GM23248 (cell line): ENCODE measurements around the gene CCND2.

Source experiments
- EZH2 ChIP-seq: fragments of 200-600 bp; sonication (generic); IDR thresholded peaks from 2 replicates; pipeline ENCODE4 v1.6.1; 2018; ENCODE audit warnings: antibody characterized with exemption, mild to moderate bottlenecking; ENCODE audit not compliant: insufficient read depth, poor library complexity, severe bottlenecking
- EZH2phosphoT487 ChIP-seq: fragments of 200-600 bp; sonication (generic); IDR thresholded peaks from 2 replicates; pipeline ENCODE4 v1.6.1; 2018; ENCODE audit warnings: antibody characterized with exemption, moderate library complexity, mild to moderate bottlenecking, low read depth; ENCODE audit not compliant: insufficient read depth

- TF ChIP-seq EZH2 (no peak), EZH2phosphoT487 (no peak)
Observed at GRCh38 chr12:4288296-4289131, 15.0 kb downstream of the CCND2 start.
